HG02623 (cell line): ENCODE measurements around the gene ADCK1.

Source experiments
- ATAC-seq: cut with Tn5 transposase; IDR thresholded peaks from one replicate; pipeline ENCODE4 v1.9.1; 2021; ENCODE audit warnings: moderate library complexity; ENCODE audit not compliant: unreplicated experiment

Gene ADCK1

GRCh38 chr14:77980475-77981321 is 180.8 kb downstream of the ADCK1 start:
- no peak for ATAC-seq
